SU-DHL-6 (cell line): ENCODE results near the gene WFDC8.

Experiments used
- EZH2phosphoT487 ChIP-seq: fragments of 200-600 bp; sonication (generic), shearing (Covaris generic); conservative IDR thresholded peaks from 2 replicates; pipeline ENCODE4 v1.6.1; 2018; ENCODE audit warnings: mild to moderate bottlenecking, antibody characterized with exemption, low read length, moderate library complexity, mixed read lengths
- TF ChIP-seq, protein P1 (sequence below): fragments of 200-600 bp; sonication (generic); IDR thresholded peaks from one replicate; pipeline ENCODE4 v1.5.1; 2017; ENCODE audit warnings: antibody characterized with exemption, mild to moderate bottlenecking, low read length, moderate library complexity; ENCODE audit not compliant: insufficient read depth, poor library complexity, severe bottlenecking

DNA sequence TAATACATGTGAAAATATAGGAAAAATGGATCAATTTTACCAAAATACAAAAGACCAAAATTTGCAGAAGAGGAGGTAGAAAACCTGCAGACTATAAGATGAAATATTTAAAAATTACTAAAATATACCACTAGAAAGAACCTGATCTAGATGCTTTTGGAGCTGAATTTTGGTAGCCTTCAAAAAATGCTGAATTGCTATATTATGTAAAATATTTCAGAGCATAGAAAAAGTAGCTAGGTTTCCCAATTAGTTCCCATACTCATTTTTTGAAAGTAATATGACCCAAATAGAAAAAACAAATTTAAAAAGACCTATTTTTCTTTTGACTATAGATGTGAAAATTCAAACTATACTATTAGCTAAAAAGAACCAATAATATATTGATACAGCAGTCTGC, 28.3 kb downstream of the WFDC8 start:
- TF ChIP-seq, protein P1, sequence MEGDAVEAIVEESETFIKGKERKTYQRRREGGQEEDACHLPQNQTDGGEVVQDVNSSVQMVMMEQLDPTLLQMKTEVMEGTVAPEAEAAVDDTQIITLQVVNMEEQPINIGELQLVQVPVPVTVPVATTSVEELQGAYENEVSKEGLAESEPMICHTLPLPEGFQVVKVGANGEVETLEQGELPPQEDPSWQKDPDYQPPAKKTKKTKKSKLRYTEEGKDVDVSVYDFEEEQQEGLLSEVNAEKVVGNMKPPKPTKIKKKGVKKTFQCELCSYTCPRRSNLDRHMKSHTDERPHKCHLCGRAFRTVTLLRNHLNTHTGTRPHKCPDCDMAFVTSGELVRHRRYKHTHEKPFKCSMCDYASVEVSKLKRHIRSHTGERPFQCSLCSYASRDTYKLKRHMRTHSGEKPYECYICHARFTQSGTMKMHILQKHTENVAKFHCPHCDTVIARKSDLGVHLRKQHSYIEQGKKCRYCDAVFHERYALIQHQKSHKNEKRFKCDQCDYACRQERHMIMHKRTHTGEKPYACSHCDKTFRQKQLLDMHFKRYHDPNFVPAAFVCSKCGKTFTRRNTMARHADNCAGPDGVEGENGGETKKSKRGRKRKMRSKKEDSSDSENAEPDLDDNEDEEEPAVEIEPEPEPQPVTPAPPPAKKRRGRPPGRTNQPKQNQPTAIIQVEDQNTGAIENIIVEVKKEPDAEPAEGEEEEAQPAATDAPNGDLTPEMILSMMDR: no peak
- TF ChIP-seq EZH2phosphoT487: no peak
